Middle frontal gyrus (tissue), 1 donor: ENCODE results near the gene BTNL8.

Experiments used
- DNase-seq: peaks from one replicate; pipeline ENCODE4 v3.0.0-alpha.2; 2015; ENCODE audit warnings: low spot score; ENCODE audit errors: extremely low spot score

The BTNL8 gene

GRCh38 chr5:180898621-180899246 is at the start of gene BTNL8:
TSS of gene BTNL8 (plus strand) at chr5:180899159. CDS start at chr5:180899311, 152 bp downstream.
- no peak for DNase-seq

GRCh38 chr5:180849827-180850226 is 49.1 kb upstream of the BTNL8 start:
- DNase-seq = no peak

- no peak for DNase-seq
Measured at GRCh38 chr5:180850434-180851078, 48.4 kb upstream of the BTNL8 start.

GRCh38 chr5:180852495-180852894 is 46.5 kb upstream of the BTNL8 start:
- DNase-seq = no peak

GRCh38 chr5:180853121-180853847 is 45.7 kb upstream of the BTNL8 start:
- no peak for DNase-seq

GRCh38 chr5:180853848-180854176 is 45.1 kb upstream of the BTNL8 start:
- no peak for DNase-seq

GRCh38 chr5:180858586-180858985 is 40.4 kb upstream of the BTNL8 start:
- DNase-seq = no peak

GRCh38 chr5:180860273-180860886 is 38.6 kb upstream of the BTNL8 start:
- DNase-seq = no peak

GRCh38 chr5:180860887-180861822 is 37.8 kb upstream of the BTNL8 start, which contains the start of gene ZFP62:
TSS of gene ZFP62 (minus strand) at chr5:180861276. CDS start at chr5:180861219, 57 bp downstream.
- DNase-seq = peak; percentile 75

GRCh38 chr5:180862645-180863044 is 36.3 kb upstream of the BTNL8 start:
- DNase-seq = no peak

- no peak for DNase-seq
Measured at GRCh38 chr5:180865981-180866695, 32.8 kb upstream of the BTNL8 start.

- DNase-seq = no peak
Measured at GRCh38 chr5:180866985-180867384, 32.0 kb upstream of the BTNL8 start.

GRCh38 chr5:180868960-180869359 is 30.0 kb upstream of the BTNL8 start:
- peak; percentile 66 for DNase-seq

GRCh38 chr5:180869587-180869986 is 29.4 kb upstream of the BTNL8 start:
- no peak for DNase-seq

- no peak for DNase-seq
Measured at GRCh38 chr5:180870276-180871068, 28.5 kb upstream of the BTNL8 start.

GRCh38 chr5:180872419-180872818 is 26.5 kb upstream of the BTNL8 start:
- DNase-seq = no peak

- no peak for DNase-seq
Measured at GRCh38 chr5:180873615-180874520, 25.1 kb upstream of the BTNL8 start.

GRCh38 chr5:180874804-180875582 is 24.0 kb upstream of the BTNL8 start:
- DNase-seq = no peak
